Trophoblast cell (in vitro differentiated cells and primary cell): Measurements from ENCODE around the gene NXN.

Source experiments
- DNase-seq, 2 donors: peaks; one replicate each; pipeline ENCODE4 v3.0.0-alpha.2; 2016
- H2AFZ ChIP-seq: 2 replicates; pipeline ENCODE4 v1.6.1; 2013; ENCODE audit warnings: low read length, moderate library complexity, mild to moderate bottlenecking; ENCODE audit not compliant: insufficient read depth, poor library complexity
- H2AK5ac ChIP-seq: 2 replicates; pipeline ENCODE4 v1.6.1; 2013; ENCODE audit warnings: mild to moderate bottlenecking, low read length
- H2BK120ac ChIP-seq: 2 replicates; pipeline ENCODE4 v1.6.1; 2013; ENCODE audit warnings: low read length, mild to moderate bottlenecking, moderate library complexity; ENCODE audit not compliant: insufficient read depth, poor library complexity
- H2BK12ac ChIP-seq: 2 replicates; pipeline ENCODE4 v1.6.1; 2013; ENCODE audit warnings: mild to moderate bottlenecking, low read length, moderate library complexity
- H2BK5ac ChIP-seq: 2 replicates; pipeline ENCODE4 v1.6.1; 2013; ENCODE audit warnings: low read length, low read depth, moderate library complexity, mild to moderate bottlenecking; ENCODE audit not compliant: poor library complexity
- H3K14ac ChIP-seq: 2 replicates; pipeline ENCODE4 v1.6.1; 2013; ENCODE audit warnings: mild to moderate bottlenecking, low read length
- H3K18ac ChIP-seq: 2 replicates; pipeline ENCODE4 v1.6.1; 2013; ENCODE audit warnings: mild to moderate bottlenecking, low read length
- H3K23ac ChIP-seq: 2 replicates; pipeline ENCODE4 v1.6.1; 2013; ENCODE audit warnings: low read length
- H3K27ac ChIP-seq: 2 replicates; pipeline ENCODE4 v1.5.1; 2013; ENCODE audit warnings: low read depth, mild to moderate bottlenecking, inconsistent platforms, low read length, moderate library complexity
- H3K27me3 ChIP-seq: 2 replicates; pipeline ENCODE4 v1.6.1; 2013; ENCODE audit warnings: inconsistent platforms, mild to moderate bottlenecking, low read length, moderate library complexity; ENCODE audit not compliant: insufficient read depth
- H3K36me3 ChIP-seq, 2 experiments: 1 replicate in 1 of 2; 2 replicates in 1 of 2; pipeline ENCODE4 v1.6.1; 2013; ENCODE audit warnings: low read length in 2 of 2, mild to moderate bottlenecking in 2 of 2, moderate library complexity in 1 of 2; ENCODE audit not compliant: insufficient read depth in 2 of 2, control insufficient read depth in 1 of 2
- H3K4ac ChIP-seq: 2 replicates; pipeline ENCODE4 v1.6.1; 2013; ENCODE audit warnings: low read depth, mild to moderate bottlenecking, low read length, moderate library complexity
- H3K4me1 ChIP-seq, 2 experiments: 1 replicate in 1 of 2; 2 replicates in 1 of 2; pipeline ENCODE4 v1.6.1; 2013; ENCODE audit warnings: low read length in 2 of 2, mild to moderate bottlenecking in 2 of 2, moderate library complexity in 1 of 2; ENCODE audit not compliant: insufficient read depth in 2 of 2, control insufficient read depth in 1 of 2
- H3K4me2 ChIP-seq: 2 replicates; pipeline ENCODE4 v1.6.1; 2013; ENCODE audit warnings: inconsistent platforms, mild to moderate bottlenecking, low read length, moderate library complexity
- H3K4me3 ChIP-seq: 2 replicates; pipeline ENCODE4 v1.5.1; 2013; ENCODE audit warnings: mild to moderate bottlenecking, low read depth, low read length, inconsistent platforms
- H3K79me1 ChIP-seq: one replicate; pipeline ENCODE4 v1.6.1; 2013; ENCODE audit warnings: low read length
- H3K79me2 ChIP-seq: 2 replicates; pipeline ENCODE4 v1.6.1; 2013; ENCODE audit warnings: low read length, mild to moderate bottlenecking; ENCODE audit not compliant: control insufficient read depth, insufficient read depth, poor library complexity
- H3K9ac ChIP-seq: 2 replicates; pipeline ENCODE4 v1.6.1; 2013; ENCODE audit warnings: mild to moderate bottlenecking, low read length
- H3K9me3 ChIP-seq: 2 replicates; pipeline ENCODE4 v1.6.1; 2013; ENCODE audit warnings: low read depth, mild to moderate bottlenecking, control low read depth, inconsistent platforms, low read length; ENCODE audit not compliant: insufficient read depth
- H4K12ac ChIP-seq: 2 replicates; pipeline ENCODE4 v1.6.1; 2013; ENCODE audit warnings: low read depth, mild to moderate bottlenecking, low read length, moderate library complexity
- H4K8ac ChIP-seq: 2 replicates; pipeline ENCODE4 v1.6.1; 2013; ENCODE audit warnings: low read depth, mild to moderate bottlenecking, low read length, moderate library complexity
- H4K91ac ChIP-seq: one replicate; pipeline ENCODE4 v1.6.1; 2013; ENCODE audit warnings: low read depth, mild to moderate bottlenecking, low read length, moderate library complexity
- WGBS: extraction: QIAGEN DNeasy Blood & Tissue Kit; methylation state at CpG from one replicate; pipeline ENCODE4 v1.1.7; 2013; ENCODE audit warnings: missing lambda C conversion rate; ENCODE audit not compliant: insufficient read length, insufficient coverage; ENCODE audit errors: extremely low coverage; 5-methylcytosine and 5-hydroxymethylcytosine counted together

Gene NXN

GRCh38 chr17:778096-778495, 201.5 kb downstream of the NXN start:
- H2BK120ac ChIP-seq = no peak overlapping the region
- no peak overlapping the region for H2AFZ ChIP-seq
- H3K4ac ChIP-seq = no peak overlapping the region
- H4K12ac ChIP-seq = no peak overlapping the region
- H2AK5ac ChIP-seq = no peak overlapping the region
- peaks cover 2 to 5% of the 10 kb centered on the region in 2 experiments for H3K4me1 ChIP-seq
- WGBS = no CpG with 5 or more reads among the region's 11 CpGs
- peaks cover 26 to 46% of the 10 kb centered on the region in 2 experiments for H3K36me3 ChIP-seq
- H3K27me3 ChIP-seq = no peaks in the 10 kb centered on the region
- H3K27ac ChIP-seq = no peak overlapping the region
- H2BK5ac ChIP-seq = no peak overlapping the region
- H3K23ac ChIP-seq = no peak overlapping the region
- no peak for DNase-seq
- H3K79me2 ChIP-seq = peaks cover 4% of the 10 kb centered on the region
- H3K18ac ChIP-seq = no peak overlapping the region
- H4K8ac ChIP-seq = no peak overlapping the region
- no peak overlapping the region for H3K4me3 ChIP-seq
- no peak overlapping the region for H4K91ac ChIP-seq
- no peak overlapping the region for H3K4me2 ChIP-seq
- H3K9ac ChIP-seq = no peak overlapping the region
- H3K79me1 ChIP-seq = peaks cover 4% of the 10 kb centered on the region
- no peaks in the 10 kb centered on the region for H3K9me3 ChIP-seq
- no peak overlapping the region for H3K14ac ChIP-seq
- no peak overlapping the region for H2BK12ac ChIP-seq

DNA sequence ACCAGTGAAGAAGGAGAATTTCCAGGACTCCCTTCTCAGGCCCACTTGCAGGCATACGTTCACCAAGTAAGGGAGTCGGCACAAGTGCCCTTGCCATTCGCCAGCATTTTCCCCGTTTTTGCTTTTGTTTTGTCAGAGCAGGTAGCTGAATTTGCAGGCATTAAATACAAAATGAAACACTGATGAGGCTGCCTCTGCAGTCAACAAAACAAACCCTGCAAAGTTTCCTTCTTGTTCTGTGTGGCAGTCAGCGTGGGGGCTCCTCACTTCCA, 205.3 kb downstream of the NXN start:
- H3K9me3 ChIP-seq = no peaks in the 10 kb centered on the region
- H2AK5ac ChIP-seq = no peak overlapping the region
- no peaks in the 10 kb centered on the region for H3K4me1 ChIP-seq
- H3K23ac ChIP-seq = no peak overlapping the region
- peaks cover 36 to 61% of the 10 kb centered on the region in 2 experiments for H3K36me3 ChIP-seq
- H2BK5ac ChIP-seq = no peak overlapping the region
- H3K4ac ChIP-seq = no peak overlapping the region
- H3K79me1 ChIP-seq = no peaks in the 10 kb centered on the region
- H3K27me3 ChIP-seq = no peaks in the 10 kb centered on the region
- H2BK12ac ChIP-seq = no peak overlapping the region
- WGBS = no CpG with 5 or more reads among the region's 5 CpGs
- no peak overlapping the region for H3K4me3 ChIP-seq
- no peak for DNase-seq
- no peak overlapping the region for H4K12ac ChIP-seq
- no peak overlapping the region for H3K14ac ChIP-seq
- no peak overlapping the region for H3K27ac ChIP-seq
- no peak overlapping the region for H2BK120ac ChIP-seq
- no peak overlapping the region for H4K91ac ChIP-seq
- H3K9ac ChIP-seq = no peak overlapping the region
- H3K4me2 ChIP-seq = no peak overlapping the region
- H4K8ac ChIP-seq = no peak overlapping the region
- no peaks in the 10 kb centered on the region for H3K79me2 ChIP-seq
- H2AFZ ChIP-seq = no peak overlapping the region
- no peak overlapping the region for H3K18ac ChIP-seq

- H2AK5ac ChIP-seq = no peak overlapping the region
- no peak overlapping the region for H2BK120ac ChIP-seq
- no peak overlapping the region for H3K9ac ChIP-seq
- H2BK12ac ChIP-seq = no peak overlapping the region
- no peak overlapping the region for H3K4me2 ChIP-seq
- H3K4me3 ChIP-seq = no peak overlapping the region
- H3K27me3 ChIP-seq = no peaks in the 10 kb centered on the region
- no peak overlapping the region for H4K91ac ChIP-seq
- no peaks in the 10 kb centered on the region for H3K9me3 ChIP-seq
- H3K14ac ChIP-seq = no peak overlapping the region
- no peak for DNase-seq
- H3K79me2 ChIP-seq = no peaks in the 10 kb centered on the region
- no peak overlapping the region for H3K27ac ChIP-seq
- WGBS = no CpG with 5 or more reads among the region's 14 CpGs
- no peak overlapping the region for H3K4ac ChIP-seq
- H3K18ac ChIP-seq = no peak overlapping the region
- H2AFZ ChIP-seq = no peak overlapping the region
- H3K79me1 ChIP-seq = no peaks in the 10 kb centered on the region
- H3K36me3 ChIP-seq = peaks cover 40 to 64% of the 10 kb centered on the region in 2 experiments
- no peak overlapping the region for H4K12ac ChIP-seq
- no peak overlapping the region for H2BK5ac ChIP-seq
- H4K8ac ChIP-seq = no peak overlapping the region
- no peaks in the 10 kb centered on the region for H3K4me1 ChIP-seq
- no peak overlapping the region for H3K23ac ChIP-seq
These were observed 205.9 kb downstream of the NXN start for GRCh38 chr17:773467-774312.

DNA sequence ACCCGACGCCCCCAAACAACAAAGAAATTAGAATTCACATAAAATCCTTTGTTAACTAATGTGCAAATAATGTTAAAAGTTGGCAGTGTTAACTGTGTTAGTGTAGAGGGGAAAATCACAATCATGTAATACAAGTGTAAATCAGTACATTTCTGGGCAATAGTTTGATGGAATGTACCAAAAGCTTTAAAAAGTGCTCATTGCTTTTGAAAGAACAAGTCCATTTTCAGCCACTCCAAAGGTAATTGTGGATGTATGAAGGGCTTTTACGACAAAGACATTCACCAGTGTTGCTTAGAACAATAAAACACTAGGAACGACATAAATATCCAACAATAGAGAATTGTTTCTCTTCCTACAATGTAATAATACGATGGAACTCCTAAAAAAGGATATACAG, 206.6 kb downstream of the NXN start:
- H4K12ac ChIP-seq = no peak overlapping the region
- H3K27ac ChIP-seq = no peak overlapping the region
- H3K4ac ChIP-seq = no peak overlapping the region
- H3K36me3 ChIP-seq = peaks cover 37 to 58% of the 10 kb centered on the region in 2 experiments
- no peak overlapping the region for H2AFZ ChIP-seq
- H4K8ac ChIP-seq = no peak overlapping the region
- no peak overlapping the region for H3K14ac ChIP-seq
- no peak for DNase-seq
- H3K4me2 ChIP-seq = no peak overlapping the region
- H3K4me1 ChIP-seq = no peaks in the 10 kb centered on the region
- WGBS = 100% methylated on average over 2 of the region's 5 CpGs
- no peak overlapping the region for H3K23ac ChIP-seq
- H3K79me1 ChIP-seq = no peaks in the 10 kb centered on the region
- H3K9ac ChIP-seq = no peak overlapping the region
- H3K18ac ChIP-seq = no peak overlapping the region
- no peak overlapping the region for H3K4me3 ChIP-seq
- H3K27me3 ChIP-seq = no peaks in the 10 kb centered on the region
- no peak overlapping the region for H2AK5ac ChIP-seq
- H2BK120ac ChIP-seq = no peak overlapping the region
- H3K9me3 ChIP-seq = no peaks in the 10 kb centered on the region
- H3K79me2 ChIP-seq = no peaks in the 10 kb centered on the region
- H2BK5ac ChIP-seq = no peak overlapping the region
- H2BK12ac ChIP-seq = no peak overlapping the region
- H4K91ac ChIP-seq = no peak overlapping the region
